PC-9 (cell line): Measurements from ENCODE around the gene CACNA2D1.

Experiments
- EZH2 ChIP-seq: fragments of 200-600 bp; sonication (generic); IDR thresholded peaks from 2 replicates; pipeline ENCODE4 v1.8.0; 2017; ENCODE audit warnings: antibody characterized with exemption, low read depth
- TF ChIP-seq, protein P1 (sequence below): fragments of 200-600 bp; sonication (generic); conservative IDR thresholded peaks from 2 replicates; pipeline ENCODE4 v1.6.1; 2017; ENCODE audit warnings: mixed run types, antibody characterized with exemption, mild to moderate bottlenecking, moderate library complexity

- TF ChIP-seq, protein P1, sequence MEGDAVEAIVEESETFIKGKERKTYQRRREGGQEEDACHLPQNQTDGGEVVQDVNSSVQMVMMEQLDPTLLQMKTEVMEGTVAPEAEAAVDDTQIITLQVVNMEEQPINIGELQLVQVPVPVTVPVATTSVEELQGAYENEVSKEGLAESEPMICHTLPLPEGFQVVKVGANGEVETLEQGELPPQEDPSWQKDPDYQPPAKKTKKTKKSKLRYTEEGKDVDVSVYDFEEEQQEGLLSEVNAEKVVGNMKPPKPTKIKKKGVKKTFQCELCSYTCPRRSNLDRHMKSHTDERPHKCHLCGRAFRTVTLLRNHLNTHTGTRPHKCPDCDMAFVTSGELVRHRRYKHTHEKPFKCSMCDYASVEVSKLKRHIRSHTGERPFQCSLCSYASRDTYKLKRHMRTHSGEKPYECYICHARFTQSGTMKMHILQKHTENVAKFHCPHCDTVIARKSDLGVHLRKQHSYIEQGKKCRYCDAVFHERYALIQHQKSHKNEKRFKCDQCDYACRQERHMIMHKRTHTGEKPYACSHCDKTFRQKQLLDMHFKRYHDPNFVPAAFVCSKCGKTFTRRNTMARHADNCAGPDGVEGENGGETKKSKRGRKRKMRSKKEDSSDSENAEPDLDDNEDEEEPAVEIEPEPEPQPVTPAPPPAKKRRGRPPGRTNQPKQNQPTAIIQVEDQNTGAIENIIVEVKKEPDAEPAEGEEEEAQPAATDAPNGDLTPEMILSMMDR = no peak
- no peak for TF ChIP-seq EZH2
These were observed 68.4 kb downstream of the CACNA2D1 start for GRCh38 chr7:82375129-82375528.
